ENCODE results near the gene BMS1.
"Not testable (repeated sequence)": the region's sequence is repeated elsewhere in the genome, so short reads cannot be mapped to it uniquely, and the experiment has no call there.

The BMS1 gene

GRCh38 chr10:42866115-42866995 is 83.8 kb downstream of the BMS1 start:
- peak; percentile 56 for DNase-seq

DNA sequence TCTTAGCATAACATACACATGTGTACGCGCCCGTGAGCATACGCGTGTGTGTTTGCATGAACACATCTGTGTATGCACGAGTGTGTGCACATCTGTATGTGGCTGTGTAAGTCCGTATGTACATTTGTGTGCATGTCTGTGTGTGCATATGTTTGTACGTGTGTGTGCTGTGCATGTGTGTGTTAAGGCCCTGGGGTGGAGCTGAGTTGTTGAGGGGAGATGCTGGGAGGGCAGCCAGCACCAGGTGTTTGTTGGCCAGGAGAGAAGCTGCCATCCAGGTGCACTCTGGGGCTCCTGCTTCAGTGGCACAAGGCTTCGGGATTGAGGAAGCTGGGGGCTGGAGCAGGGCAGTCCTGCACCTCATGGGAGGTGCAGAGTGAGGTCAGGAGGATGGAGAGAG is 85.0 kb downstream of the BMS1 start:
- no peak for DNase-seq

GRCh38 chr10:42868530-42868929 is 85.9 kb downstream of the BMS1 start:
- DNase-seq = no peak

DNA sequence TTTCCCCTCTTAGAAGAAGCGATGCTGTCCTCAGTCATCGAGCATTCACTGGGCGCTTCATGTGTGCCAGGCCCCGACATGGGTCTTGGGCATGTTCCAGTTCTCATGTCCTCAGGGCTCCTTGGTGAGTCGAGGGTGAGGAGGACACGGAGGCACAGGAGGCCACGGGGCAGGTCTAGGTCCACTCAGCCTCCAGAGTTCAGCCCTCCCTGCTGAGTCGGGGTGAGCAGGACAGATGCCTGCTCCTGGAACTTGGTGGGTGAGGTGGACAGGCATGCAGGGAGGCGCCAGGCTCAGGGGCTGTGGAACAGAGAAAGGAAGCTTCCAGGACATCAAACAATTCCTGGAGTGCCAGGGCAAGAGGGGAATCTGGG is 87.4 kb downstream of the BMS1 start:
- DNase-seq = no peak

DNA sequence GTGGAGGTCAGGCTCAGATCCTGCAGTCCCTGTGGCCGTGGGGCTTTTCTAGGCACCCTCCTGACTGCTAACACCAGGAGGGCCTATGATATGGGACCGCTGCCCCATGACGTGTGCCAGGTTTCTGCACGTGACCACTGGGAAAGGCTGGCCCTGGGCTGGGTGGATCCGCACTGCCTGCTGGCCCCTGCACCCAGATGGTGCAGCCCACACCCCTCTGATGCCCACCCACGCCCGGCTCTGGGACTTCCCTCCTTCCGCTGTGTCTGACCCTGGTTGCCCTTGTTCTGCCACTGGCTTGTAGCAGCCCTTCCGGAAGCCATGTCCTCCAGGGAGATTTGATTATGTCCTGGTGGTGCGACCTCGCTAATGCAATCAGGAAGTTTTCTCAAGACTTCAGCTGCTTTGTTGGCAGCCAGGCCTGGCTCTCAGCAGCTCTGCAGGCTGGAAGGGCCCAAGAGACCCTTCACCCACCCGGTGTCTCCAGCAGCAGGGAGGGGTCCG is 88.6 kb downstream of the BMS1 start:
- not testable (repeated sequence) for DNase-seq

GRCh38 chr10:42871823-42872222 is 89.2 kb downstream of the BMS1 start:
- no peak for DNase-seq

DNA sequence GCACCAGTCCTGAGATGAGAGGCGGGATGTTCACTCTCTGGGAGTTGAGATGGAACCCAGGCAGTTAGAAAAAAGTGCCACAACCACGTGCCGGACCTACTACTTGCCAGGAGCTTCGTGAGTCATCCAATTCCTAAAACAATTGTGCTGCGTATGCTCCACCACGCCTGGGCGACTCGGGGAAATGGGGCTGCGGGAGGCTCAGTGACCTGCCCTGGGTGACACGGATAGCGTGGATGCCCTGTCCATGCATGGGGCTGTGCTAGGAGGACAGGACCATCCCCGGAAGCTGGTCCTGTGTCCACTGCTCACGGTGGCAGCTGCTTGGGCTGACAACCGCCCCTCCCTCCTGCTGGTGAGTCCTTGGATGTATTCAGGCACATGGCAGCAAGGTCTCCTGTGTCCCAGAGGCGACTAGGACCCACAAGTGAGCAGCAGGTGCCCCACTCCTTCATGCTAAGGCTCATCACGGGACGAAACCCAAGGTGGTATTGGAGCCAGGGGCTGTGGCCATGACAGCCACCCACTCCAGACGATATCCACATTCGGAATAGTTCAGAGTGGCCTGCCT is 90.4 kb downstream of the BMS1 start:
- DNase-seq = no peak

DNA sequence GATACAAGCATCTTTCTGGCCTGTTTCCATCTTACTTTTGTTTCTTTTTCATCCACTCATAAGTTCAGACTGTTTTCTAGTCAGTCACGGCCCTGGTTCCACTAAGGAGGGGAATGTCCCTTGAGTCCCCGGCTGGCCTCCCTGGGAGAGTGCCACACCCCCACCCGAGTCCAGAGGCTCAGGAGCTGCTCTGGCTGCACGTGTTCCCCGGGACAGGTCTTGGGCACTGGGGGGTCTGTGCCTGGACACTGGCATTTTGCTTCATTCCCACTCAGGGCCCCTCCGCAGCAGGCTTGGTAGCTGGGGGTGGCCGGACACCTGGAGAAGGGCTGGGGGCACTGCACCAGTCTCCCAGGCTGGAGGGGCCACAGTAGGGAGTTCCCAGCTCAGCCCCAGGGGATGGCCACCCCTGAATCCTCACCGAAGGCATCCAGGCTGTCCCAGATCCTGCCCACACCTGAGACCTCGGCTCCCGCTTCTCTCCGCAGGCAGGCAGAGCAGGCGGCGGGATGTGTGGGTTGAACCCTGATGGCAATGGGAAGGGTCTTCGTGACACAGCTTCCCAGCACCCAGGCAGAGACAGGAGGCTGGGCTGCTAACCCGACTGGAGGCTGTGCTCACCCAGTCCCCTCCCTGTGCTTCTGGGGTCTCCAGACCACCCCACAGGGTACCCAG is 92.3 kb downstream of the BMS1 start:
- no peak for DNase-seq

DNA sequence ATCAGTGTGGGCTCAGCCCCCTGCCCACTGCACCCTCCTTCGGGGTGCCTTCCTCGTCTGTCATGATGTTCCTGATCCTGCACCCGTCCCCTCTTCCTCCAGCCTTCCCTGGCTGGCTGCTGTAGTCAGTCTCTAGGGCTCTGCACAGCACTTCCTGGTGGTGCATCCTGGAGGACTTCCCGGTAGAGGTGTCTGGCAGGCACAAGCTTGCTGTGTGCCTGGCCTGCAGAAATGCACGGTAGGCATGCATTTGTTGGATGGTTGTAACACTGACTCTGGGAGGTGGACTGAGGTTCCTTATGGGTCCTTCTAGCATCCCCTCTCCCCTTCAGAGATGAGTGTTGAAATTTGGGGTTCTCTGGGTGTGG is 92.8 kb downstream of the BMS1 start:
- no peak for DNase-seq

- DNase-seq = no peak
Observed at GRCh38 chr10:42875798-42876341, 93.3 kb downstream of the BMS1 start.

DNA sequence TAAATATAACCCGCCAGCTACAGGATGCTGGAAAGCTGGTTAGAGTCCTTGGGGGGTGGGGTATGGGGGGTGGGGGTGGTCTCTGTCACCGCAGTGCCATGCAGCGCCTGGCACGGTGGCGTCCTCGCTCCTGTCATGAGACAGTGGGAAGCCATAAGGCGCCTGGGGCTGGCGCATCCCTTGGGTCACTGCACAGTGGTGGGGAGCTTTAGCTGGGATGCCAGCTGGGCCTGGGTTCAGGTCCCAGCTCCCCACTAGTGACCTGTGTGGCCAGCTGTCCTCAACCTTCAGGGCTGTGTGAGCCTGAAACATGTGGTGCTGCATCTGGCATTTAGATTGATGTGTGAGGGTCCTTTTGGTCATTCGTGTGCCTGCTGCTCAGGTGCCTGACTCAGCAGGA is 93.9 kb downstream of the BMS1 start:
- DNase-seq = no peak

DNA sequence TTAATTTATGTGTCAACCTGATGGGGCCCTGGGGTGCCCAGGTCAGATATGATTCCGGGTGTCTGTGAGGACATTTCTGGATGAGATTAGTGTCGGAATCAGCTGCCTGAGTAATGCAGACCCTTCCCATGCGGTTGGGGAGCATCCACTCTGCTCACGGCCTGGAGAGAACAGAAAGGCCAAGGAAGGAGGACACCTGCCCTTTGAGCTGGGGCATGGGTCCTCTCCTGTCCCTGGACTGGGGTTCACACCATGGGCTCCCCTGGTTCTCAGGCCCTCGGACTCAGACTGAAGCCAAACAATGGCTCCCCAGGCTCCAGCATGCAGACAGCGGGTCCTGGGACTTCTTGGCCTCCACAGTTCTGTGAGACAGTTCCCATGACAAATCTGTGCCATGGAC is 94.3 kb downstream of the BMS1 start:
- no peak for DNase-seq

DNA sequence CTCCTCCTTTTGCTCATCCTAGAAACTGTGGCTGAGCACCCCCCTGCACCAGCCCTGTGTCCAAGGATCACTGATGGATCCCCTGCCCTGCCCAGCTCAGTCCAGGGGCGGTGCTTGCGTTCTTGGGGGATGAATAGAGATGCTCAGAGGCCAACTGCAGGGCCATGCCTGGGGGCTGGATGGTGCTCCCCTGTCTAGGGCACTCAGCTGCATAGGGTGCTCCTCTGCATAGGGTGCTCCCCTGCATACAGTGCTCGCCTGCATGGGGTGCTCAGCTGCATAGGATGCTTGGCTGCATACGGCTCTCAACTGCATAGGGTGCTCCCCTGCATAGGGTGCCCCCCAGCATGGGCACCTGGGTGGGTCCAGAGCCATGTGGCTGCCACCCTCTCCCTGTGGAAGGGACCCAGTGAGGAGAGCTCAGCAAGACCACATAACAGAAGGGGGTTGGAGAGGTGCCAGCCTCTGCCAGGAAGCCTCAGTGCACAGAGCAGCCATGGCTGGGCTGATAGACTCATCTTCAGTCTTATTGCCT is 95.0 kb downstream of the BMS1 start:
- DNase-seq = no peak

GRCh38 chr10:42878134-42878820 is 95.7 kb downstream of the BMS1 start:
- DNase-seq = no peak

GRCh38 chr10:42878821-42879195 is 96.2 kb downstream of the BMS1 start:
- DNase-seq = no peak

- no peak for DNase-seq
Observed at GRCh38 chr10:42879380-42880254, 97.0 kb downstream of the BMS1 start.

DNA sequence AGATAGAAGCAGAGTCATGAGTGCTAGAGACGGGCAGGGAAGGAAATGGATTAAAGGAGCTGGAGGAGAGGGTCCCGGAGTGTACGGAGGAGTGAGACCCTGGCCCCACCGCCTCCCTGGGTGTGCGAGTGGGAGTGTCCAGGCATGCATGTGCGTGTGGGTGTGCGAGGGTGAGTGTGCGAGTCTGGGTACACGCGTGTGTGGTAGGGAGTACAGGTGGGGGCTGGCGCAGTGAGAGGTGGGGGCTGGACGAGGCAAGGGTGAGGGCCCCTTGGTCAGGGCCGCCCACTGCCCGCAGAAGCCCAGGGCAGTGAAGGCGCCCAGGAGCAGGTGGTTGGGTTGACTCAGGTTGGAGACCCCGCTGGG is 97.6 kb downstream of the BMS1 start:
- no peak for DNase-seq

DNA sequence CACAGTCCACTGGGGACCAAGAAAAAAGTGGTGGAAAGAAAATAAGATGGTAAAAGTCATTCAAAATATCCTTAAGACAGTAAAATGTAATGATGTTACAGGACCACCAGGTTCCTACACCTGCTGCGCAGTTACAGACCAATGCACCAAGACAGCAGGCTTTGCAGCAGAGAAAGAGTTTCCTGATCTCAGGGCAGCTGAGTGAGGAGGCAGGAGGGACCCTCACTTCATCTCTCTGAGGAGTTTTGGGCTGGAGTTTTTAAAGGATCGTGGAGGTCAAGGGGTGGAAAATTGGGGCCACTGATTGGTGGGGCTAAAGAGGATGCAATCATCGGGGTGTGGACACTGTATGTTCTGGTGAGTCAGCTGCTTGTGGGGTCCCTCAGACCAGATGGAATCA is 100.0 kb downstream of the BMS1 start:
- no peak for DNase-seq

All from CD4-positive, alpha-beta T cell treated with Interleukin-10 for 1 hour (primary cell).